Erythroblast (primary cell): ENCODE data around the gene CCT4.
"Not testable (repeated sequence)": the region's sequence is repeated elsewhere in the genome, so short reads cannot be mapped to it uniquely, and the experiment has no call there.

Experiments used
- GATA1 ChIP-seq: IDR thresholded peaks from 2 replicates; pipeline ENCODE4 v1.6.1; 2011; ENCODE audit warnings: low read depth, mild to moderate bottlenecking, control low read depth, low read length, moderate library complexity
- POLR2A ChIP-seq: IDR thresholded peaks from 2 replicates; pipeline ENCODE4 v1.6.1; 2011; ENCODE audit warnings: mild to moderate bottlenecking, low read length

GRCh38 chr2:61851270-61851669 lies 37.2 kb downstream of the CCT4 start:
- not testable (repeated sequence) for TF ChIP-seq GATA1, POLR2A
